ELF-1 (cell line): ENCODE results near the gene ATP2B3.
"Not testable (repeated sequence)": the region's sequence is repeated elsewhere in the genome, so short reads cannot be mapped to it uniquely, and the experiment has no call there.

Experiments
- DNase-seq: peaks from one replicate; pipeline ENCODE4 v3.0.0-alpha.2; 2016; ENCODE audit warnings: low read depth, low spot score

The ATP2B3 gene

DNA sequence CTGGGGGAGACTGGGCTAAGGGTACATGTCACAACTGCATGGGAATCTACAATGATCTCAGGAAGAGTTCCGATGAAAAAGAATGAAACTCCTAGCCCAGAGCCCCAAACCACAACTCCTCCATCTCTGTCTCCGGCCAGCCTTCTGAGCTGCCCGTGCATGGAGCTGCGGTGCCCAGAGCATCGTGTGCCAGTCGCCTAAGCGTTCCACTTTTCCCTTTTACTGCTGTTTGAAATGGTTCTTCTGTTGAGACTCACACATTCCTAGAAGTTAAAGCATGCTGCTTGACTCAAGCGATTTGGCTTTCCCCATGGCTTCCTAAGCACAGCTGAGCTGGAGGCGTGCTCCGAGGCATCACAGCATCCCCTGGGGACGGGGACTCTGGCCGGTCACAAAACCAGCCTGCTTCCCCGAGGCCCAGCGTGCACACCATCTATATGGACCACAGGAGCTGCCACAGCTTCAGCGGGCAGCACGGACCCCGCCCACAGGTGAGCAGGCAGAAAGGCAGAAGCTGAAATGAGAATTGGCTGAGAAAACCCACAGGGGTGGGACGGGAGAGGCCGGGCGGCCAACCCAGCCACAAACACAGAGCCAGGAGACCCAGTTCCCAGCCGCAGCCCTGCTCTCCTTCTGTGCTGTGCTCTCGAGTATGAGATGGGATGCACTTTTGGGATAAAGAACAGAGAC, 76.5 kb downstream of the ATP2B3 start:
- DNase-seq, result no peak

- no peak for DNase-seq
These were observed 77.9 kb downstream of the ATP2B3 start for GRCh38 chrX:153595387-153595786.

DNA sequence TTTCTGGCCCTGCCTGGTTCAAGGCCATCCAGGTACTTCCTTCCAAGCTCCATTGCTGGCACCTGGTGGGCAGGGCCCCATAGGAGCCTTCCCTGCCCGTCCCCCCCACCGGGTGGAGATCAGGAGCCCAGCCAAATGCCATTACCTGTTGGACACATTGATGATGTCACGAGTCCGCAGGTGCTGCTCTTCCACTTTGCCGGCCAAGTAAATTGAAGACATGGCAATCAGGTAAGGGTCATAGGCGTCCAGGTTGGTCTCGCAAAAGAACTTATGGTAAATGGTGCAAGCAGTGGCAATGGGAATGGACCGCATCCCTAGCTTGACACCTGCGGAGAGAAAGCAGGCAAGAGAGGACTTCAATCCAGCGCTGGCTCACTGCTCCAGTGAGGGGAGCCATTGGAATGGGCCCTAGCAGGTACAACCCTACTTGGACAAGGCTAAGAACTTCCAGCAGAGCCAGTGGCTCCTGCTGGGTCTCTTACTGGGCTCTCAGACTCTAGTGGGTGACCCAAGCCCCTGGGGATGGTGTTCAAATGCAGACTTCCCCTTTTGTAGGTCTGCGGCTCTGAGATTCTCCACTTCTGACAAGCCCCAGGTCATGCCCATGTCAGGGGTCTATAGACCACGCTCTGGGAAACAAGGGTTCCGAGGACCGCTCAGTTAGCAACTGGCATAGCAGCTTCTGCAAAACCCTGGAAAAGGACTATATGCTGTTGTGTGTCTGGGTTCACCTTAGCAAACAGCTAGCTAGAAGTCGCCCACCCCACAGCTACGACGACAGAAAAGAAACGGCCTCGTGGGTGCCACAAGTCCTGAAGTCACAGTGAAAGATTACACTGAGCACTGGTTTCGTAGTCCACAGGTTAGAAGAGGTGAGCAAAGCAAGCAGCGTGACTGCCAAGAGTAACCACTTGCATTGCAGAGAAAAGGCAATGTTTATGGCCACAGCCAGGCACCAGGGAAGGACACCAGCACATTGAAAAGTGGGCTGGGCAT, 78.7 kb downstream of the ATP2B3 start:
- DNase-seq, result no peak

- no peak for DNase-seq
These were observed 79.7 kb downstream of the ATP2B3 start for GRCh38 chrX:153596981-153597750.

- peak; percentile 65 for DNase-seq
These were observed 81.2 kb downstream of the ATP2B3 start, which contains the start of gene CCNQ for GRCh38 chrX:153598541-153599191. Gene CCNQ (minus strand): TSS chrX:153599139. CDS start chrX:153599073, 66 bp downstream.

GRCh38 chrX:153599192-153600031, 82.0 kb downstream of the ATP2B3 start:
- peak; percentile 91 for DNase-seq

DNA sequence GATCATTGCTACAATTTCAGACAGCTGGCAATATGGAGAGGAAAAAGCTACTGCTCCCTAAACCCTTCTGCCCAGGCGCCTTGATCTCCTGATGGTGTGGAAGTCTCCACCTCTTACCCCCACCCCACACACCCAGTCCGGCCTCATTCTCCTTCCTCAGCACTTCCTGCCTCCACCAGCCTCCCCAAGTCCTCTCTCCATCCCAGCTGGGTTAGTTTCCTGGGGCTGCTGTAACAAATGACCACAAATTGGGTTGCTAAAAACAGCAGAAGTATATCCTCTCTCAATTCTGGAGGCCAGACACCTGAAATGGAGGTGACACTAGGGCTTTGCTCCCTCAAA, 82.6 kb downstream of the ATP2B3 start:
- no peak for DNase-seq

DNA sequence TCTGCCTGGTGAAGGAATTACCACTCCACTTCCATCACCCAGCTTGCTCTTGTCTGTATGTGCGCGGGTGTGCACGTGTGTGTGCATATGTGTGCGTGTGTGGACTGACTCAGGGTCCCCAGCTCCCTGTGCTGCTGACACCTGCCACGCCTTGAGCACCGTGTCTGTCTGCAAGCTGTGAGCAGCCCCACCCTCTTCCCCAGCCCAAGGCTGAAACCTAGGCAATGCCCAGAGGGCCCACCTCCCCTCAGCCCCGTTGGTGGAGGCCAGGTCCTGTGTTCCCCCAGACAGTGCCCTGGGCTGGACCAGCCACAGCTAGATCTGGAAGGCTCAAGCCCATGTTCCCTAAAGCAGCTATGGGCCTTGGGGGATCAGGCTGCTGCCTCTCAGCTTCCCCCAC, 83.5 kb downstream of the ATP2B3 start:
- DNase-seq, result no peak

- no peak for DNase-seq
These were observed 84.2 kb downstream of the ATP2B3 start for GRCh38 chrX:153601511-153602110.

- DNase-seq, result no peak
These were observed 85.2 kb downstream of the ATP2B3 start for GRCh38 chrX:153602601-153603000.

DNA sequence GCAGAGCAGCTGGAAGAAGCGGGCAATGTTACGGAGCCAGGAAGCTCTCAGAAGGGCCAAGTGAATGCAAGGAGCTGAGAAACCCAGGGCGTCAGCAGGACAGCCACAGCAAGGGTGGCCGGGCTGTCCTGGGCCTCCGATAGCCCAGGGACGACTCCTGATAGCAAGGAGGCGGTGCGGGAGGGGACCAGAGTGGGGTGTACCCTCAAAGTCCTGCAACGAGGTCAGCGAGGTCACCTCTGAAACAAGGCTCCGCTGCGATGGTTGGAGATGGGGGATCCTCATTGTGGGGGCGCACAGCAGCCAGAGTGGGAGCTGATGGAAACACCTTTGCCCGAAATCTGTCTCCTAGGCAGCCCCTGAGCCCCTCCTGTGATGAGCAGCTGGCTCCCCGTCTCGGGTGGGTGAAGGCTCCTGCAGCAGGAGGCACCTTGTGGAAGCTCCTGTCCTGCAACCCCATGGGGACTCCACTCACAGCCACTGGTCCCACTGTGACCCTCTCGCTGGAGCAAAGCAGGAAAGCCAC, 85.8 kb downstream of the ATP2B3 start:
- no peak for DNase-seq

GRCh38 chrX:153604666-153605380, 87.4 kb downstream of the ATP2B3 start:
- not testable (repeated sequence) for DNase-seq

DNA sequence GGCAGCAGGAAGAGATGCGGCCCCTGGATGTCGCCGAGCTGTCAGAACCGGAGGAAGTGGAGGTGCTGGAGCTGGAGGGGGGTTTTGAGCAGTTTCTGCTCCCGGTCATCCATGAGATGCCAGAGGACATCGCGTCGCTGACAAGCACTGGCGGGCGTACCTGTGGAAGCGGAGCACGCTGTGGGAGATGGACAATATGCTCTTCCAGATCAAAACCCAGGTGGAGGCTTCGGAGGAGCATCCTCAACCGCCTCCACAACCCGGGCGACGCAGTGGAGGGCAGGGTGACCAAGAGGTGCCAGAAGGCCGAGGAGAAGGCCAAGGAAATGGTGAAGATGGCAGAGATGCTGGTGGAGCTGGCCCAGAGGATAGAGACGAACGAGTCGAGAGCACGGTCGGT, 89.1 kb downstream of the ATP2B3 start:
- DNase-seq, result no peak

- no peak for DNase-seq
These were observed 90.9 kb downstream of the ATP2B3 start for GRCh38 chrX:153608376-153608775.

- no peak for DNase-seq
These were observed 91.4 kb downstream of the ATP2B3 start for GRCh38 chrX:153608806-153609205.

- peak; percentile 93 for DNase-seq
These were observed 92.7 kb downstream of the ATP2B3 start for GRCh38 chrX:153609917-153610835.

GRCh38 chrX:153610836-153611213, 93.4 kb downstream of the ATP2B3 start:
- DNase-seq, result peak; percentile 25
